Liver (tissue), 9 donors: ENCODE measurements around the gene SETD1A. TPM values are rescaled to one million over a fixed set of nuclear protein-coding genes. Genes with fewer than 3 reads are reported as not detected.

Source experiments
- DNase-seq: peaks from one replicate; pipeline ENCODE4 v3.0.0-alpha.2; 2017; ENCODE audit warnings: low spot score
- H3K27ac ChIP-seq, 2 donors: one replicate each; pipeline ENCODE4 v1.7.0; 2013; ENCODE audit warnings: inconsistent platforms in 2 of 2, low read length in 2 of 2, control low read depth in 1 of 2, low read depth in 1 of 2, mild to moderate bottlenecking in 1 of 2
- H3K27me3 ChIP-seq, 4 donors: one replicate each; pipeline versions ENCODE4 v1.6.1 to v1.7.0; 2013; ENCODE audit warnings: low read length in 3 of 4, inconsistent platforms in 1 of 4, mild to moderate bottlenecking in 1 of 4, moderate library complexity in 1 of 4; ENCODE audit not compliant: control insufficient read depth in 4 of 4, insufficient read depth in 4 of 4
- H3K36me3 ChIP-seq, 4 donors: one replicate each; pipeline versions ENCODE4 v1.6.1 to v1.7.0; 2013; ENCODE audit warnings: low read length in 3 of 4, mild to moderate bottlenecking in 3 of 4, low read depth in 1 of 4, moderate library complexity in 1 of 4; ENCODE audit not compliant: control insufficient read depth in 4 of 4, insufficient read depth in 3 of 4
- H3K4me1 ChIP-seq, 4 donors: one replicate each; pipeline versions ENCODE4 v1.6.1 to v1.7.0; 2013; ENCODE audit warnings: low read length in 3 of 4, mild to moderate bottlenecking in 3 of 4, moderate library complexity in 1 of 4; ENCODE audit not compliant: control insufficient read depth in 4 of 4, insufficient read depth in 4 of 4
- H3K4me3 ChIP-seq, 3 donors: one replicate each; pipeline versions ENCODE4 v1.6.1 to v1.7.0; 2013; ENCODE audit warnings: low read length in 3 of 3, control low read depth in 1 of 3, low read depth in 1 of 3, mild to moderate bottlenecking in 1 of 3
- H3K9ac ChIP-seq, 2 donors: one replicate each; pipeline ENCODE4 v1.7.0; 2013; ENCODE audit warnings: low read length in 2 of 2, mild to moderate bottlenecking in 2 of 2, moderate library complexity in 2 of 2, control low read depth in 1 of 2, low read depth in 1 of 2
- H3K9me3 ChIP-seq, 4 donors: one replicate each; pipeline versions ENCODE4 v1.6.1 to v1.7.0; 2013; ENCODE audit warnings: low read length in 3 of 4; ENCODE audit not compliant: control insufficient read depth in 4 of 4
- FOXA1 ChIP-seq: IDR thresholded peaks from 2 replicates; pipeline ENCODE4 v1.6.1; 2016; ENCODE audit warnings: antibody characterized with exemption
- FOXA2 ChIP-seq: IDR thresholded peaks from 2 replicates; pipeline ENCODE4 v1.6.1; 2016; ENCODE audit warnings: antibody characterized with exemption
- GABPA ChIP-seq, 2 donors: IDR thresholded peaks in 1 of 2; conservative IDR thresholded peaks in 1 of 2; 2 replicates each; pipeline ENCODE4 v1.6.1; 2016; ENCODE audit warnings: antibody characterized with exemption in 2 of 2, mild to moderate bottlenecking in 1 of 2, moderate library complexity in 1 of 2
- HNF4A ChIP-seq, 2 donors: conservative IDR thresholded peaks; 2 replicates each; pipeline ENCODE4 v1.6.1; 2016; ENCODE audit warnings: antibody characterized with exemption in 2 of 2, mild to moderate bottlenecking in 2 of 2
- HNF4G ChIP-seq: IDR thresholded peaks from 2 replicates; pipeline ENCODE4 v1.6.1; 2016; ENCODE audit warnings: antibody characterized with exemption
- JUND ChIP-seq, 2 donors: IDR thresholded peaks; 2 replicates each; pipeline ENCODE4 v1.6.1; 2016; ENCODE audit warnings: antibody characterized with exemption in 2 of 2
- NR2F2 ChIP-seq: IDR thresholded peaks from 2 replicates; pipeline ENCODE4 v1.6.1; 2016; ENCODE audit warnings: antibody characterized with exemption
- RXRA ChIP-seq, 2 donors: IDR thresholded peaks; 2 replicates each; pipeline ENCODE4 v1.6.1; 2017 to 2018; ENCODE audit warnings: antibody characterized with exemption in 2 of 2, mild to moderate bottlenecking in 1 of 2
- SP1 ChIP-seq: IDR thresholded peaks from 2 replicates; pipeline ENCODE4 v1.6.1; 2018; ENCODE audit warnings: antibody characterized with exemption, mild to moderate bottlenecking
- TAF1 ChIP-seq: conservative IDR thresholded peaks from 2 replicates; pipeline ENCODE4 v1.6.1; 2016; ENCODE audit warnings: antibody characterized with exemption, mild to moderate bottlenecking
- YY1 ChIP-seq: IDR thresholded peaks from 2 replicates; pipeline ENCODE4 v1.6.1; 2016; ENCODE audit warnings: antibody characterized with exemption, mild to moderate bottlenecking
- WGBS: extraction: QIAGEN DNeasy Blood & Tissue Kit; methylation state at CpG from one replicate; pipeline ENCODE4 v1.1.7; 2013; 5-methylcytosine and 5-hydroxymethylcytosine counted together
- polyA plus RNA-seq, 2 donors: library from polyadenylated mRNA; stranded (reverse) in 1 of 2; unstranded in 1 of 2; fragments of 200-250 nt in 1 of 2; fragments of >200 nt in 1 of 2; fragmentation: Nextera tagmentation in 1 of 2; extraction: Ambion mirVana in 1 of 2; gene quantifications; one replicate each; pipeline versions ENCODE4 v1.2.1 to v1.2.3, GENCODE V29; 2013 to 2015
- total RNA-seq, 2 donors: library from RNA; depleted of rRNA; stranded (reverse); fragments of >200 nt; gene quantifications; one replicate each; pipeline ENCODE4 v1.2.3, GENCODE V29; 2014
- TF ChIP-seq, protein P1 (sequence below): fragments of 150-350 bp; IDR thresholded peaks from 2 replicates; pipeline ENCODE4 v1.5.1; 2017; ENCODE audit warnings: improper control_type of control experiment, low read depth, low read length; ENCODE audit not compliant: missing input control
- TF ChIP-seq, protein P2 (sequence below): IDR thresholded peaks from 2 replicates; pipeline ENCODE4 v1.6.1; 2016; ENCODE audit warnings: antibody characterized with exemption
- TF ChIP-seq, protein P3 (sequence below): IDR thresholded peaks from 2 replicates; pipeline ENCODE4 v1.6.1; 2016; ENCODE audit warnings: antibody characterized with exemption
- TF ChIP-seq, protein P4 (sequence below): IDR thresholded peaks from 2 replicates; pipeline ENCODE4 v1.6.1; 2016; ENCODE audit warnings: antibody characterized with exemption
- TF ChIP-seq, protein P5 (sequence below): IDR thresholded peaks from 2 replicates; pipeline ENCODE4 v1.6.1; 2016; ENCODE audit warnings: antibody characterized with exemption, mild to moderate bottlenecking
- donor health status: healthy.
- donor health status: healthy.
- donor health status: healthy.
- donor health status: healthy.
- donor health status: healthy.

The SETD1A gene
- total and polyA plus RNA-seq, 4 donors = 2.7 to 4.9 (median 3.7) TPM

DNA sequence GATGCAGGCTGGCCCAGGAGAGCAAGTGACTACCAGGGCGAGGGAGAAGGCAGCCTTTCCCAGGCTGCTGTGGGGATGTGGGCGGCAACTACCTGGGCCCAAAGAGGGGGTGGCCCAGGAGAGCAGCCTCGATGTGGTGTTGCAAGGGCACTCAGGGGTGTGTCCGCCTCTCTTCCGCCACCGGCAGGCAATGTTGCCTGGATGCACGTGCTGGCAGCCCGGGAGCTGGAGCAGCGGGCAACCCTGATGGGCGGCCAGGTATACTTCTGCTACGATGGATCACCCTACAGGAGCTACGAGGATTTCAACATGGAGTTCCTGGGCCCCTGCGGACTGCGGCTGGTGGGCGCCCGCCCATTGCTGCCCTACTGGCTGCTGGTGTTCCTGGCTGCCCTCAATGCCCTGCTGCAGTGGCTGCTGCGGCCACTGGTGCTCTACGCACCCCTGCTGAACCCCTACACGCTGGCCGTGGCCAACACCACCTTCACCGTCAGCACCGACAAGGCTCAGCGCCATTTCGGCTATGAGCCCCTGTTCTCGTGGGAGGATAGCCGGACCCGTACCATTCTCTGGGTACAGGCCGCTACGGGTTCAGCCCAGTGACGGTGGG lies 30.1 kb downstream of the SETD1A start:
- TF ChIP-seq JUND (IDR thresholded peaks at IDR 0.05) (no peak), HNF4G (no peak), SP1 (no peak), HNF4A (conservative IDR thresholded peaks at IDR 0.05) (no peak), GABPA (IDR thresholded peaks at IDR 0.05 in 1 of 2, conservative IDR thresholded peaks at IDR 0.05 in 1 of 2) (no peak), YY1 (no peak), FOXA1 (no peak), TAF1 (no peak), FOXA2 (no peak), RXRA (IDR thresholded peaks at IDR 0.05) (no peak), NR2F2 (no peak)
- TF ChIP-seq, protein P1, sequence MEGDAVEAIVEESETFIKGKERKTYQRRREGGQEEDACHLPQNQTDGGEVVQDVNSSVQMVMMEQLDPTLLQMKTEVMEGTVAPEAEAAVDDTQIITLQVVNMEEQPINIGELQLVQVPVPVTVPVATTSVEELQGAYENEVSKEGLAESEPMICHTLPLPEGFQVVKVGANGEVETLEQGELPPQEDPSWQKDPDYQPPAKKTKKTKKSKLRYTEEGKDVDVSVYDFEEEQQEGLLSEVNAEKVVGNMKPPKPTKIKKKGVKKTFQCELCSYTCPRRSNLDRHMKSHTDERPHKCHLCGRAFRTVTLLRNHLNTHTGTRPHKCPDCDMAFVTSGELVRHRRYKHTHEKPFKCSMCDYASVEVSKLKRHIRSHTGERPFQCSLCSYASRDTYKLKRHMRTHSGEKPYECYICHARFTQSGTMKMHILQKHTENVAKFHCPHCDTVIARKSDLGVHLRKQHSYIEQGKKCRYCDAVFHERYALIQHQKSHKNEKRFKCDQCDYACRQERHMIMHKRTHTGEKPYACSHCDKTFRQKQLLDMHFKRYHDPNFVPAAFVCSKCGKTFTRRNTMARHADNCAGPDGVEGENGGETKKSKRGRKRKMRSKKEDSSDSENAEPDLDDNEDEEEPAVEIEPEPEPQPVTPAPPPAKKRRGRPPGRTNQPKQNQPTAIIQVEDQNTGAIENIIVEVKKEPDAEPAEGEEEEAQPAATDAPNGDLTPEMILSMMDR = no peak
- TF ChIP-seq, protein P2, sequence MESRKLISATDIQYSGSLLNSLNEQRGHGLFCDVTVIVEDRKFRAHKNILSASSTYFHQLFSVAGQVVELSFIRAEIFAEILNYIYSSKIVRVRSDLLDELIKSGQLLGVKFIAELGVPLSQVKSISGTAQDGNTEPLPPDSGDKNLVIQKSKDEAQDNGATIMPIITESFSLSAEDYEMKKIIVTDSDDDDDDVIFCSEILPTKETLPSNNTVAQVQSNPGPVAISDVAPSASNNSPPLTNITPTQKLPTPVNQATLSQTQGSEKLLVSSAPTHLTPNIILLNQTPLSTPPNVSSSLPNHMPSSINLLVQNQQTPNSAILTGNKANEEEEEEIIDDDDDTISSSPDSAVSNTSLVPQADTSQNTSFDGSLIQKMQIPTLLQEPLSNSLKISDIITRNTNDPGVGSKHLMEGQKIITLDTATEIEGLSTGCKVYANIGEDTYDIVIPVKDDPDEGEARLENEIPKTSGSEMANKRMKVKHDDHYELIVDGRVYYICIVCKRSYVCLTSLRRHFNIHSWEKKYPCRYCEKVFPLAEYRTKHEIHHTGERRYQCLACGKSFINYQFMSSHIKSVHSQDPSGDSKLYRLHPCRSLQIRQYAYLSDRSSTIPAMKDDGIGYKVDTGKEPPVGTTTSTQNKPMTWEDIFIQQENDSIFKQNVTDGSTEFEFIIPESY = no peak
- TF ChIP-seq, protein P3, sequence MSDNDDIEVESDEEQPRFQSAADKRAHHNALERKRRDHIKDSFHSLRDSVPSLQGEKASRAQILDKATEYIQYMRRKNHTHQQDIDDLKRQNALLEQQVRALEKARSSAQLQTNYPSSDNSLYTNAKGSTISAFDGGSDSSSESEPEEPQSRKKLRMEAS = no peak
- TF ChIP-seq, protein P4, sequence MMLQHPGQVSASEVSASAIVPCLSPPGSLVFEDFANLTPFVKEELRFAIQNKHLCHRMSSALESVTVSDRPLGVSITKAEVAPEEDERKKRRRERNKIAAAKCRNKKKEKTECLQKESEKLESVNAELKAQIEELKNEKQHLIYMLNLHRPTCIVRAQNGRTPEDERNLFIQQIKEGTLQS = no peak
- TF ChIP-seq, protein P5, sequence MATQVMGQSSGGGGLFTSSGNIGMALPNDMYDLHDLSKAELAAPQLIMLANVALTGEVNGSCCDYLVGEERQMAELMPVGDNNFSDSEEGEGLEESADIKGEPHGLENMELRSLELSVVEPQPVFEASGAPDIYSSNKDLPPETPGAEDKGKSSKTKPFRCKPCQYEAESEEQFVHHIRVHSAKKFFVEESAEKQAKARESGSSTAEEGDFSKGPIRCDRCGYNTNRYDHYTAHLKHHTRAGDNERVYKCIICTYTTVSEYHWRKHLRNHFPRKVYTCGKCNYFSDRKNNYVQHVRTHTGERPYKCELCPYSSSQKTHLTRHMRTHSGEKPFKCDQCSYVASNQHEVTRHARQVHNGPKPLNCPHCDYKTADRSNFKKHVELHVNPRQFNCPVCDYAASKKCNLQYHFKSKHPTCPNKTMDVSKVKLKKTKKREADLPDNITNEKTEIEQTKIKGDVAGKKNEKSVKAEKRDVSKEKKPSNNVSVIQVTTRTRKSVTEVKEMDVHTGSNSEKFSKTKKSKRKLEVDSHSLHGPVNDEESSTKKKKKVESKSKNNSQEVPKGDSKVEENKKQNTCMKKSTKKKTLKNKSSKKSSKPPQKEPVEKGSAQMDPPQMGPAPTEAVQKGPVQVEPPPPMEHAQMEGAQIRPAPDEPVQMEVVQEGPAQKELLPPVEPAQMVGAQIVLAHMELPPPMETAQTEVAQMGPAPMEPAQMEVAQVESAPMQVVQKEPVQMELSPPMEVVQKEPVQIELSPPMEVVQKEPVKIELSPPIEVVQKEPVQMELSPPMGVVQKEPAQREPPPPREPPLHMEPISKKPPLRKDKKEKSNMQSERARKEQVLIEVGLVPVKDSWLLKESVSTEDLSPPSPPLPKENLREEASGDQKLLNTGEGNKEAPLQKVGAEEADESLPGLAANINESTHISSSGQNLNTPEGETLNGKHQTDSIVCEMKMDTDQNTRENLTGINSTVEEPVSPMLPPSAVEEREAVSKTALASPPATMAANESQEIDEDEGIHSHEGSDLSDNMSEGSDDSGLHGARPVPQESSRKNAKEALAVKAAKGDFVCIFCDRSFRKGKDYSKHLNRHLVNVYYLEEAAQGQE = no peak

More for the DNA sequence above, 30.1 kb downstream of the SETD1A start:
- no peak overlapping the region for H3K4me3 ChIP-seq
- H3K27me3 ChIP-seq = no peaks in the 10 kb centered on the region
- no peak for DNase-seq
- H3K36me3 ChIP-seq = peaks cover 0 to 12% (median 3%) of the 10 kb centered on the region in 4 donors
- no peak overlapping the region for H3K27ac ChIP-seq
- H3K9me3 ChIP-seq = no peaks in the 10 kb centered on the region
- 92% methylated on average over 30 of the region's 30 CpGs for WGBS
- H3K4me1 ChIP-seq = peaks cover 6 to 20% (median 13%) of the 10 kb centered on the region in 4 donors
- H3K9ac ChIP-seq = no peak overlapping the region
